Ishikawa (cell line): ENCODE data around the gene WDR88.

Source experiments
- CEBPB ChIP-seq: IDR thresholded peaks from 2 replicates; pipeline ENCODE4 v1.6.1; 2012
- CREB1 ChIP-seq: IDR thresholded peaks from 2 replicates; pipeline ENCODE4 v1.6.1; 2012; ENCODE audit warnings: low read depth
- EGR1 ChIP-seq: IDR thresholded peaks from 2 replicates; pipeline ENCODE4 v1.6.1; 2012
- EP300 ChIP-seq: IDR thresholded peaks from 2 replicates; pipeline ENCODE4 v1.6.1; 2012; ENCODE audit warnings: borderline replicate concordance
- FOXM1 ChIP-seq: IDR thresholded peaks from 2 replicates; pipeline ENCODE4 v1.6.1; 2012; ENCODE audit warnings: low read depth, borderline replicate concordance
- MAX ChIP-seq: IDR thresholded peaks from 2 replicates; pipeline ENCODE4 v1.6.1; 2012
- NFIC ChIP-seq: IDR thresholded peaks from 2 replicates; pipeline ENCODE4 v1.6.1; 2012
- RAD21 ChIP-seq: IDR thresholded peaks from 2 replicates; pipeline ENCODE4 v1.6.1; 2012; ENCODE audit warnings: low read depth
- REST ChIP-seq: IDR thresholded peaks from 2 replicates; pipeline ENCODE4 v1.6.1; 2012; ENCODE audit warnings: low read depth, mild to moderate bottlenecking
- TAF1 ChIP-seq: IDR thresholded peaks from 2 replicates; pipeline ENCODE4 v1.6.1; 2012; ENCODE audit warnings: low read depth, mild to moderate bottlenecking
- TCF12 ChIP-seq: IDR thresholded peaks from 2 replicates; pipeline ENCODE4 v1.6.1; 2012; ENCODE audit warnings: low read depth
- TEAD4 ChIP-seq: IDR thresholded peaks from 2 replicates; pipeline ENCODE4 v1.6.1; 2012
- USF1 ChIP-seq: IDR thresholded peaks from 2 replicates; pipeline ENCODE4 v1.6.1; 2012
- YY1 ChIP-seq: IDR thresholded peaks from 2 replicates; pipeline ENCODE4 v1.6.1; 2012; ENCODE audit warnings: low read depth
- ZBTB7A ChIP-seq: IDR thresholded peaks from 2 replicates; pipeline ENCODE4 v1.6.1; 2012; ENCODE audit warnings: low read depth

Gene WDR88

GRCh38 chr19:33208371-33208895 lies 76.5 kb downstream of the WDR88 start:
- TF ChIP-seq REST (no peak), CEBPB (no peak), TEAD4 (no peak), RAD21 (no peak), NFIC (no peak), YY1 (no peak), EP300 (no peak), MAX (no peak), USF1 (no peak)

GRCh38 chr19:33208904-33209849 lies 77.3 kb downstream of the WDR88 start:
- no peak for TF ChIP-seq USF1
- no peak for TF ChIP-seq EGR1
- TF ChIP-seq RAD21: no peak
- no peak for TF ChIP-seq ZBTB7A
- no peak for TF ChIP-seq TCF12
- no peak for TF ChIP-seq CREB1
- no peak for TF ChIP-seq CEBPB

- TF ChIP-seq REST (no peak), TEAD4 (no peak), MAX (no peak), ZBTB7A (no peak), RAD21 (no peak), EP300 (no peak), TCF12 (no peak), USF1 (no peak)
These were observed 78.5 kb downstream of the WDR88 start for GRCh38 chr19:33210266-33210940.

- TF ChIP-seq CREB1: no peak
These were observed 80.0 kb downstream of the WDR88 start for GRCh38 chr19:33211794-33212435.

GRCh38 chr19:33212436-33213172 lies 80.7 kb downstream of the WDR88 start:
- TF ChIP-seq NFIC: no peak
- no peak for TF ChIP-seq USF1
- TF ChIP-seq RAD21: no peak
- TF ChIP-seq YY1: no peak
- no peak for TF ChIP-seq TCF12
- no peak for TF ChIP-seq EGR1
- TF ChIP-seq CREB1: no peak
- no peak for TF ChIP-seq CEBPB
- TF ChIP-seq TEAD4: no peak
- TF ChIP-seq EP300: no peak
- TF ChIP-seq ZBTB7A: no peak
- TF ChIP-seq REST: no peak
- TF ChIP-seq MAX: no peak
- no peak for TF ChIP-seq TAF1
- no peak for TF ChIP-seq FOXM1
